PC-9 (cell line): ENCODE data around the gene TMEM235.

ENCODE experiments used
- EZH2 ChIP-seq: fragments of 200-600 bp; sonication (generic); IDR thresholded peaks from 2 replicates; pipeline ENCODE4 v1.8.0; 2017; ENCODE audit warnings: antibody characterized with exemption, low read depth
- TF ChIP-seq, protein P1 (sequence below): fragments of 200-600 bp; sonication (generic); conservative IDR thresholded peaks from 2 replicates; pipeline ENCODE4 v1.6.1; 2017; ENCODE audit warnings: mixed run types, antibody characterized with exemption, mild to moderate bottlenecking, moderate library complexity

DNA sequence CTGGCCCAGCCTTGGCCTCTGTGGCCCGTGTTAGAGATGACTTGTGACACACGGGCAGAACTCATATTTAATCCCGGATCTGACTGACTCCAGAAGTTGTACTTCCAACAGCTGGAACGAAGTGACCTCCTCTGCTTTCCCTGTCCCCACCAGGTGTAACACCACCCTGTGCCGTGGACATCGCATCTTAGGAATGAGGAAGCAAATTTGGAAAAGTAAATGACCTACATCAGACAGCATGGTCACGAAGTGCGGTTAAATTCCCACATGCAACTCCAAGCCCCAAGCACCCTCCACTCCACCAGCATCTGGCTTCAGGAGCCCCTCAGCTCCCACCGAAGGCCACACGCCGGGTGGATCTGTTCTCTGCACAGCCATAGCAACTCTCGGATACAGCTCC is 47.5 kb upstream of the TMEM235 start:
- TF ChIP-seq, protein P1, sequence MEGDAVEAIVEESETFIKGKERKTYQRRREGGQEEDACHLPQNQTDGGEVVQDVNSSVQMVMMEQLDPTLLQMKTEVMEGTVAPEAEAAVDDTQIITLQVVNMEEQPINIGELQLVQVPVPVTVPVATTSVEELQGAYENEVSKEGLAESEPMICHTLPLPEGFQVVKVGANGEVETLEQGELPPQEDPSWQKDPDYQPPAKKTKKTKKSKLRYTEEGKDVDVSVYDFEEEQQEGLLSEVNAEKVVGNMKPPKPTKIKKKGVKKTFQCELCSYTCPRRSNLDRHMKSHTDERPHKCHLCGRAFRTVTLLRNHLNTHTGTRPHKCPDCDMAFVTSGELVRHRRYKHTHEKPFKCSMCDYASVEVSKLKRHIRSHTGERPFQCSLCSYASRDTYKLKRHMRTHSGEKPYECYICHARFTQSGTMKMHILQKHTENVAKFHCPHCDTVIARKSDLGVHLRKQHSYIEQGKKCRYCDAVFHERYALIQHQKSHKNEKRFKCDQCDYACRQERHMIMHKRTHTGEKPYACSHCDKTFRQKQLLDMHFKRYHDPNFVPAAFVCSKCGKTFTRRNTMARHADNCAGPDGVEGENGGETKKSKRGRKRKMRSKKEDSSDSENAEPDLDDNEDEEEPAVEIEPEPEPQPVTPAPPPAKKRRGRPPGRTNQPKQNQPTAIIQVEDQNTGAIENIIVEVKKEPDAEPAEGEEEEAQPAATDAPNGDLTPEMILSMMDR, result no peak
- no peak for TF ChIP-seq EZH2
